ENCODE measurements around the gene PADI3. TPM values are rescaled to one million over a fixed set of nuclear protein-coding genes. Genes with fewer than 3 reads are reported as not detected.

PADI3 gene
- total and polyA plus RNA-seq, 2 of the 4 experiments (the other 2 are of a cell fraction), result not detected

DNA sequence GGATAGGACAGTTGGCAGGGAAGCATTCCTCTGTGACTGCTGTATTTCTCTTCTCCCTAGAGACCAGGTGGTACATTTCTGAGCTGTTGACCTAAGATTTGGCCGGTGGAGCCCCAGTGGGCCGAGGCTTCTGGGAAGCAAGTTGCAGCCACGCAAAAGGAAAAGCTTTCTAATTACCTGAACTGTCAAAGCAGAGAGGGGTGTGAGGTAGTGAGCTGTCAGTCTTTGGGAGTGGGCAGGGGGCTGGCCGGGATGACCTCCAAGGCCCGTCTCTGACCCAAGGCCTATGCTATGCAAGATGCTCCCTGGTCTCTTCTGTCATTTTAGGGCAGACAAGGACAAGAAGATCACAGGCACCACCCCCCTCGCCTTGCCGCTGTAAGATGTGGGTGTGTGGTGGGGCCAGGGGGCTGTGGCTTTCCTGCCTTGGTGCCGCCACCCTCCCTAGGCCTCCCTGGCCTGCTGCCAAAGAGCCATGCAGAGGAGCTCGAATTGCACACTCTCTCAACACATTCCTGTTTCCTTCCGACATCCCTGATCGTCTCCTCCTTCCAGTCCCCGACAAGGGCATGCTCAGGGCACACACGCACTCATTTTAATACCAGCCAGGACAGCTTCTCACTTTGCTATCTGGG is 36.3 kb upstream of the PADI3 start:
- peak overlapping the region; percentile 42 for H2AK9ac ChIP-seq (replicated peaks; ENCODE audit: low read depth, low read length, poor library complexity)
- peak; percentile 79 for ATAC-seq (ENCODE audit: low read depth)
- no peaks in the 10 kb centered on the region for H3K79me1 ChIP-seq (ENCODE audit: low read depth in 1 of 2, low read length in 2 of 2)
- H4K5ac ChIP-seq (ENCODE audit: low read depth, low read length), result peak overlapping the region; percentile 31
- in situ Hi-C loops (cut with MboI; ENCODE audit: low sequenced_read_pairs), result no loop called here
- peak overlapping the region; percentile 49 for H2BK120ac ChIP-seq (ENCODE audit: low read depth, low read length)
- BruUV-seq (replicated peaks), result no TSS peak
- H3K4me1 ChIP-seq (ENCODE audit: control insufficient read depth, insufficient read depth, low read length), result peaks cover 12% of the 10 kb centered on the region
- peak overlapping the region; percentile 4 for H2BK5ac ChIP-seq (ENCODE audit: low read depth, low read length, poor library complexity, severe bottlenecking)
- peak overlapping the region; percentile 64 for H3K4ac ChIP-seq (ENCODE audit: low read depth, low read length)
- TF ChIP-seq CHD1 (IDR thresholded peaks at IDR 0.05; ENCODE audit: low read depth, low read length) (no peak), SMC3 (IDR thresholded peaks at IDR 0.05; ENCODE audit: low read depth, low read length) (no peak), CEBPB (IDR thresholded peaks at IDR 0.05; ENCODE audit: low read depth, low read length) (peak; percentile 52), MAZ (IDR thresholded peaks at IDR 0.05; ENCODE audit: borderline replicate concordance, low read depth, low read length) (0 out of 2 replicates have a peak, but pooled peaks have one; percentile 9)
- H3K23ac ChIP-seq (ENCODE audit: low read depth, low read length), result peak overlapping the region; percentile 16
- peak overlapping the region; percentile 23; the same call in 2 of the 3 replicates for H2BK15ac ChIP-seq (ENCODE audit: low read depth, low read length)
- POLR2A ChIA-PET (ENCODE audit: unreplicated experiment), result no interaction called here
- H4K20me1 ChIP-seq (ENCODE audit: insufficient read depth, low read length), result no peaks in the 10 kb centered on the region
- peak overlapping the region; percentile 53 for H2BK20ac ChIP-seq (ENCODE audit: low read depth, low read length)
- no peaks in the 10 kb centered on the region for H3K36me3 ChIP-seq (ENCODE audit: control insufficient read depth, insufficient read depth, low read length)
- H3K9ac ChIP-seq (ENCODE audit: low read depth, low read length), result peak overlapping the region; percentile 12; the same call in 1 of the 2 replicates
- peaks cover 6% of the 10 kb centered on the region for H3K27me3 ChIP-seq (ENCODE audit: control insufficient read depth, insufficient read depth, low read length)
- peak overlapping the region; percentile 77 for H2AFZ ChIP-seq (replicated peaks; ENCODE audit: low read length, poor library complexity)
- H3K9me1 ChIP-seq (ENCODE audit: insufficient read depth, low read length), result peaks cover 14% of the 10 kb centered on the region; the same call in 1 of the 2 replicates
- H3K27ac ChIP-seq (ENCODE audit: insufficient read depth, low read length), result peak overlapping the region; percentile 21; the same call in 1 of the 2 replicates
- H3K56ac ChIP-seq (ENCODE audit: extremely low read depth, insufficient read depth, low read length), result no peak overlapping the region; the same call in 1 of the 2 replicates
- H3K18ac ChIP-seq (ENCODE audit: low read depth, low read length), result peak overlapping the region; percentile 44
- peak; percentile 73 for DNase-seq
- H2AK5ac ChIP-seq (ENCODE audit: low read depth, low read length), result peak overlapping the region; percentile 74
- no peaks in the 10 kb centered on the region for H3K9me3 ChIP-seq (ENCODE audit: control insufficient read depth, insufficient read depth, low read length)
- peak overlapping the region; percentile 72 for H4K91ac ChIP-seq (ENCODE audit: insufficient read depth, low read depth, low read length)
- dilution Hi-C loops (cut with HindIII; ENCODE audit: low sequenced_read_pairs, unreplicated experiment), result no loop called here
- intact Hi-C loops (cut with micrococcal nuclease), result no loop called here
- peak overlapping the region; percentile 33 to 82; a peak in 3 of 4 replicates for H4K8ac ChIP-seq (ENCODE audit: low read depth in 2 of 2, low read length in 2 of 2)
- H3K4me2 ChIP-seq (ENCODE audit: low read depth, low read length), result peak overlapping the region; percentile 16; the same call in 1 of the 2 replicates
- H3K14ac ChIP-seq (replicated peaks; ENCODE audit: low read depth, low read length), result peak overlapping the region; percentile 15; the same call in 1 of the 2 replicates
- H3K4me3 ChIP-seq (ENCODE audit: insufficient read depth, low read depth, low read length), result no peak overlapping the region
- CTCF ChIA-PET, result interaction anchor here (2.2 kb wide), 1 partner anchor 10 kb away, joined by 8 read pairs; no protein-coding TSS in a partner anchor
- 9% methylated on average over 4 of the region's 13 CpGs; no CpG with 5 or more reads in 1 of the 2 experiments for WGBS, 2 experiments (ENCODE audit: extremely low coverage in 2 of 2, insufficient read length in 1 of 2)
